Fibroblast of the aortic adventitia (primary cell): ENCODE data around the gene TMEM9. TPM values are rescaled to one million over a fixed set of nuclear protein-coding genes. Genes with fewer than 3 reads are reported as not detected.

Source experiments
- DNase-seq: peaks from one replicate; pipeline ENCODE4 v3.0.0-alpha.2; 2010; ENCODE audit warnings: low read depth
- H3K4me3 ChIP-seq: 2 replicates; pipeline ENCODE4 v1.5.1; 2011; ENCODE audit warnings: low read depth, mild to moderate bottlenecking, control low read depth, low read length, moderate library complexity
- total RNA-seq: library from RNA; depleted of rRNA; stranded (reverse); fragments of >200 nt; gene quantifications from 2 replicates; pipeline ENCODE4 v1.2.3, GENCODE V29; 2012; ENCODE audit warnings: low replicate concordance
- TF ChIP-seq, protein P1 (sequence below): IDR thresholded peaks from 2 replicates; pipeline ENCODE4 v1.5.1; 2011; ENCODE audit warnings: mild to moderate bottlenecking, low read length, control low read depth, inconsistent platforms; ENCODE audit not compliant: insufficient read depth

The TMEM9 gene
- total RNA-seq, 1 donor = 35.1 TPM

DNA sequence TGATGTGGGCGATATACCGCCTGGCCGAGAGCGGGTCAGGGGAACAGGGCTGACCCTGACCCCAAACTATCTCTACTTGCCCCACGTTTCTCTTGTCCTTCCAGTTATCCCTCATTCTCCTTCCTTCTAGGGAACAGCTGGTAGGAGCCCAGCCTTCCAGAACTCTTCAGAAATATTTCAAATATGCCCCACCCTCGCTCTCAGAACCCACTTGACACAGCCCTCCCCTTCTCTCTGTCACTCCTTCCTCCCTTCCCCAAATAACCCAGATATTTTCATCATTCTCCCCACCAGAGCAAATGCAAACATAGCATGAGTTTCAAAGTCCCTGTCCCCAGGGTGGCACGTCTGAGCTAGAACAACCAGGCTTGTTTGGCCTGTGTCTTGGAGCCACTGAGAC is 43.1 kb downstream of the TMEM9 start:
- TF ChIP-seq, protein P1, sequence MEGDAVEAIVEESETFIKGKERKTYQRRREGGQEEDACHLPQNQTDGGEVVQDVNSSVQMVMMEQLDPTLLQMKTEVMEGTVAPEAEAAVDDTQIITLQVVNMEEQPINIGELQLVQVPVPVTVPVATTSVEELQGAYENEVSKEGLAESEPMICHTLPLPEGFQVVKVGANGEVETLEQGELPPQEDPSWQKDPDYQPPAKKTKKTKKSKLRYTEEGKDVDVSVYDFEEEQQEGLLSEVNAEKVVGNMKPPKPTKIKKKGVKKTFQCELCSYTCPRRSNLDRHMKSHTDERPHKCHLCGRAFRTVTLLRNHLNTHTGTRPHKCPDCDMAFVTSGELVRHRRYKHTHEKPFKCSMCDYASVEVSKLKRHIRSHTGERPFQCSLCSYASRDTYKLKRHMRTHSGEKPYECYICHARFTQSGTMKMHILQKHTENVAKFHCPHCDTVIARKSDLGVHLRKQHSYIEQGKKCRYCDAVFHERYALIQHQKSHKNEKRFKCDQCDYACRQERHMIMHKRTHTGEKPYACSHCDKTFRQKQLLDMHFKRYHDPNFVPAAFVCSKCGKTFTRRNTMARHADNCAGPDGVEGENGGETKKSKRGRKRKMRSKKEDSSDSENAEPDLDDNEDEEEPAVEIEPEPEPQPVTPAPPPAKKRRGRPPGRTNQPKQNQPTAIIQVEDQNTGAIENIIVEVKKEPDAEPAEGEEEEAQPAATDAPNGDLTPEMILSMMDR = no peak
- DNase-seq = no peak
- no peak overlapping the region for H3K4me3 ChIP-seq

DNA sequence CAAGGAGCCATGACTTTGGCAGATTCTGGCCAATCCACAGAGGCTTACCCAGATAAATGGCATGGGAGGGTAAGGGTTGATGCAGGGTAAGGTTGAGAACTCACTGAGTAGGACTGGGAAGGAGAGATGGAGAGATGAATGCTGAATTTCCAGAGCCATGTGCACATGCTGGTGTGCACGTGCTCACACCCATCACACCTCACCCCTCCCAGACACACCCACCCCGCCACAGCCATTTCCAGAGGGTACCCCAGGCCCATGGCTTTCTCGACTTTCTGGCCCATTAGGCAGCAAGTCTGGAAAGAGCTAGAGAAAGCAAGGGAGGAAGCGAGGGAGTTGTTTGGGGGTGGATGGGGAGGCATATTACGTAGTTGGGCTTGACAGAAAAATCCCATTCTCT is 43.7 kb downstream of the TMEM9 start:
- no peak for DNase-seq
- H3K4me3 ChIP-seq = no peak overlapping the region
- TF ChIP-seq, protein P1 = no peak

DNA sequence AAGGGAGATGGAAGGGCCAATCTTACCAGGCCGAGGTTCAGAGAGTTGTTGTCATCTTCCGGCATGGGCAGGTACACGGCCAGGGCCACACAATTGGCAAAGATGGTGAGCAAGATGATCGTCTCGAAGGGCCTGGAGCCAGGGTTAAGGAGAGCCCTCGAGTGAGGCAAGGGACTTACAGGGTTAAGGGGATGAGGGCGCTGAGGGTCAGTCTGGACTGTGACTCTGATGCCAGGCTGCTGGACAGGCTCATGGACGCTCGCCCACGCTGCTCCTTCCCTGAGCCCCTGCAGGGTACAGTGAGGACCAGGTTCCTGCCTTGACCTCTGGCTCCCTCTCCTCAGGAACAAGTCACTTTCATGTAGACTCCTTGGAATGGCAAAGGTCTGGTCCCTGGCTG is 44.1 kb downstream of the TMEM9 start:
- no peak overlapping the region for H3K4me3 ChIP-seq
- no peak for DNase-seq
- TF ChIP-seq, protein P1 = no peak

DNA sequence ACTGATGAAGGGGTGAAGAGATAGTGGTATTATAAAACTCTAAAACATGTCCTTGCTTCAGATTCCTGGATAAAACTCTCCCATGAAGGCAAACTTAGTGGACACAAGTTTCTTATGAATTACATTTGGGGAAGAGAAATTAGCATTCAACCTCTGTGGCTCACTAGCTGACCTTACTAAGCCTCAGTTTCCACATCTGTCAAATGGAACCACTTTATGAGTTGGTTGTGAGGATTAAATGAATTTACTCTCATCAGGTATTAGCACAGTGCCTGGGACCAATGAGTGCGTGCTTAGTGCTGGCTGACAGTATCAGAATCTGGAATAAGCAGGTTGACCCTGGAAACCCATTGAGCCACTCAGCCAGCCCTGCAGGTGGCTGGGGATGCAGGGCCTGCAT is 44.6 kb downstream of the TMEM9 start:
- no peak overlapping the region for H3K4me3 ChIP-seq
- no peak for DNase-seq
- TF ChIP-seq, protein P1 = no peak

DNA sequence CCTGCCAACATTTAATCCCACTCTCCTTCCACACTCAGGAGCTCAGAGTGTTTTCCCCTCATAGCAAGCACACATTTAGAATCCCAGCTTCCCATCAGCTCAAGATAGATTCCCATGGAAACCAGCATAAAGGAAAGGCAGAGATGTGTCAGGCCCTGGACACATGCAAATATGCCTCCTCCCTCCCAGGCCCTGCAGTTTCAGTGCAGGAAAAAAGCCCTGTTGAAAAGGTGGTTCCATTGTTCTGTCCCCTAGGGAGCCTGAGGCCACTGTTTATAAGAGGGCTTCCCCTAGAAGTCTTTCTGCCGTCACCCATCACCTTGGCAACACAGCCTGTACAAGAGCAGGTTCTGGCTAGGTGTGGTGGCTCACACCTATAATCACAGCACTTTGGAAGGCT is 45.7 kb downstream of the TMEM9 start:
- TF ChIP-seq, protein P1 = no peak
- DNase-seq = no peak
- H3K4me3 ChIP-seq = no peak overlapping the region

DNA sequence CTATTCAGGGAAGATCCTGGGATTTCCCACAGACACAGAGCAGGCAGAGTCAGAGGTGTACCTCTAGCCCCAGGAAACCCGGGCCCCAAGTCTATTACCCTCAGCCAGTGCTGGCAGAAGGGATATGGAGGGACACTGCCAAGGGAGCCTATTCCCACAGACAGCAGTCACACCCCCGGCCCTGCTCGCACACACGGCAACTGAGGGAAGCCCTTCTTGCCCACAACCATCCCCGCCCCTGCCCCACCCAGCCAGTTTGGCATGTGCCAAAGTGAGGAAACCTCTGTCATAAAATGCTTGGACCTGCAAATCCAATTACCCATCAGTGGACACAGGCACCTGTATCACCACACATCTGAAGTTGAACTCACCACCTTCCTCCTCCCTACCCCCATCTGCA is 48.6 kb downstream of the TMEM9 start:
- TF ChIP-seq, protein P1 = no peak
- no peak for DNase-seq
- no peak overlapping the region for H3K4me3 ChIP-seq

DNA sequence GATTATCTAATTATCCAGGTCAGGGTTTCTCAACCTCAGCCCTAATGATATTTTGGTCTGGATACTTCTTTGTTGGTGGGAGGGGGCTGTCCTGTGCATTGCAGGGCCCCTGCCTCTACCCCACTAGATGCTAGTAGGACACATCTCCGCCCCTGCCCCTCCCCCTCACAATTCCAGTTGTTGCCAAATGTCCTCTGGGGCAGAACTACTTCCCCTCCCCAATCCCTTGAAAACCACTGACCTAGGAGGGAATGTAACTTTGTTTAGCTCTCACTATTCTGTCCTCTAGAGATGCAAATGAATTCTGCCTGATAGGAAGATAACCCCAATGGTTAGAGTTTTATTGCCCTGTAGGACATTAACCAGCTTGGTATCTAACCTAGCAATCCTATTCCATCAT is 50.1 kb downstream of the TMEM9 start:
- DNase-seq = no peak
- no peak overlapping the region for H3K4me3 ChIP-seq
- TF ChIP-seq, protein P1 = no peak
